ENCODE data around the gene CP. TPM values are rescaled to one million over a fixed set of nuclear protein-coding genes. Genes with fewer than 3 reads are reported as not detected.

Gene CP
- total RNA-seq, 1 experiment from 2014 or later: not detected

DNA sequence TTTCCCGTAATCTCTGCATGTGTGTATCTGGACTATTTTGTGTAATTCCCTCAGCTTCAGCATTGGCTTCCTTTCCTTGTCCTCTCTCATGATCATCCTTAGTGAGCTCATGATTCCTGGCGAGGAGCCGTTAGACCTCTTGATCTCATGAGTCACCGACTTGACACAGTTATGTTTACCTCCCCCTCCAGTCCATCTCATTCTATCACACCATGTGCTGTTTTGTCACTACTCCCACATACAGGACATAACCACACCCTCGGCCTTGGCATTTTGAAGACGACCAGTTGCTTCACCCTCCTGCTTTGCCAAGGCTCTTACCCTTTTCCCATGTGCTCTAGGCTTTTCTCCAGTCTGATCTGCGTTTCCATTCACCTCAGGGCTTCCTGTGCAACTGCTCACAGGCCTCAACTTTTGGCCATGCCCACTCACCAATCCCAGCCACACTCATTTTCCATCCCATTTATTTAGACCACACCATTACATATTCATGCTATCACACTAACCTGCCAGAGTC lies 41.5 kb downstream of the CP start:
- Histone ChIP-seq H3K9me3 (replicated peaks) (no peaks in the 10 kb centered on the region), H3K36me3 (peaks cover 5% of the 10 kb centered on the region; the same call in 1 of the 2 replicates), H3K27me3 (no peaks in the 10 kb centered on the region), H3K4me3 (no peak overlapping the region), H3K27ac (no peak overlapping the region), H3K4me1 (peaks cover 2% of the 10 kb centered on the region)
- DNase-seq: peak in 1 of 2 experiments; percentile 9

DNA sequence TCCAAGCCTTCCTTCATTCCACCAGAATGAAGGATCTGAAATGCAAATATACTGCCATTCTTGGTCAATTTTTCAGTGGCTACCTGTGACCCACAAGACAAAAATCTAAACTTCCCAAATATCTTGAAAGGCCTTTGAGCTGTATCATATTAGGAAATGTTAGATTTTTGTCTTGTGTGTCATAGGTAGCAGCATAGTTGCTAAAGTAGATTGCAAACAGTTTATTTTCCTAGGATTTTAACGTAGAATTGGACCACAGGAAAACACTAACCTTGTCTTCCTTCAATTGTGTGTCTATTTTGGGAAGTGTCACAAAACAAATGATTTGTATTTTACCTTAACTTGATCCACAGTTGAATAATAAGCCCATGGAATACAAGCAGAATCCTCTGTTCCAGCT lies 42.4 kb downstream of the CP start:
- Histone ChIP-seq H3K4me3 (no peak overlapping the region), H3K27me3 (no peaks in the 10 kb centered on the region), H3K36me3 (peaks cover 5% of the 10 kb centered on the region; the same call in 1 of the 2 replicates), H3K9me3 (replicated peaks) (no peaks in the 10 kb centered on the region), H3K27ac (no peak overlapping the region), H3K4me1 (peaks cover 9% of the 10 kb centered on the region)
- no peak for DNase-seq

DNA sequence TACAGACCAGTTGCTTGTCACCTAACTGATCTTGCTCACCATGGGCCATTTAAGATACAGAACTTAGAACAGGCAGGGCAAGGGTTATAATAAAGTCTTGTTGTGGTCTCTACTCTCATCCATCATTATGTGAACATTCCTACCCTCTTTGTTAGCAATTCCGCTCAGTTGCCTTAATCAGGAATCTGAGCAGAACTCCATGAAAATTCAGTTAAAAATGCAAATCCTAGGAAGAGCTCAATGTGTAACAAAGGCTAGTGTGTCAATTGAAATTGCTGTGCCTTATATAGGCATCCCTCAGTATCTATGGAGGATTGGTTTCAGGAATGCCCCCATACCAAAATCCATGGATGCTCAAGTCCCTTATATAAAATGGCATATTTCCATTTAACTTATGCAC lies 44.5 kb downstream of the CP start:
- Histone ChIP-seq H3K4me1 (peaks cover 9% of the 10 kb centered on the region), H3K9me3 (replicated peaks) (no peaks in the 10 kb centered on the region), H3K4me3 (no peak overlapping the region), H3K27ac (no peak overlapping the region), H3K36me3 (peaks cover 7% of the 10 kb centered on the region; the same call in 1 of the 2 replicates), H3K27me3 (no peaks in the 10 kb centered on the region)
- DNase-seq: no peak

DNA sequence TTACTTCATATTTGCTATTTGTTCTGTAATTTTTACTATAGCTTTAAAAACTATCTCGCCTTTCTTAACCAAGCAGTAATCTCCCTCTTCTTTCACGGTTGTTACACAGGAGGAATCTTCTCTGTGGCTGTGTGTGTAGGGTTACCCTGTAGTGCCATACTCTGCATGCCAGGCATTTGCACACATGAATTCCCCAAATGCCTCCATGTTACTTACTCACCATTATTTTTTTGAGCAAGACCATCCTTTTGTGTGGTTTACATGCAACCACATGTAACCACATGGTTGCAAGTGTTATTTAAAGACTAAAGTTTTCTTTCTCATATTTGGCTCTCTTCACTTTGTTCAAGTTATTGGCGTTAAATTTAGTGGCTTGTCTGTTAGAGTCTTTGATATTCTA lies 46.7 kb downstream of the CP start:
- Histone ChIP-seq H3K4me3 (no peak overlapping the region), H3K27me3 (no peaks in the 10 kb centered on the region), H3K27ac (no peak overlapping the region), H3K36me3 (peaks cover 13% of the 10 kb centered on the region; the same call in 1 of the 2 replicates), H3K9me3 (replicated peaks) (no peaks in the 10 kb centered on the region), H3K4me1 (peaks cover 9% of the 10 kb centered on the region)
- DNase-seq: no peak

DNA sequence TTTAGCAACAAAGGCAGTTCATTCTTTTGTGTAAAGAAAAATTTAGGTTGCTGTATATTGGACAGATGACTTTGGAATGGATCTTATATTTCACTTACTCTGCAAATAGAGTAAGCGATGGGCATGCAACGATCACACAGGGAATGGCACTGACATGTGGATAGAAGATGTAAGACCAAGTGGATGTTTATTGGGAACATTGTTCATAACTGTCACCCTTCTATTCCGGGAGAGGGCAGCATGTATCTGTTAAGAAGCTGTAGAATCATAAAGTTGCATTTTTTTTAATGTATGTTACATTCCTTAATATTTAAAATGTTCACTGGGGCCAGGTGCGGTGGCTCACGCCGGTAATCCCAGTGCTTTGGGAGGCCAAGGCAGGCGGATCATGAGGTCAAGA lies 51.0 kb downstream of the CP start:
- no peak for DNase-seq
- Histone ChIP-seq H3K4me1 (peaks cover 9% of the 10 kb centered on the region), H3K27me3 (no peaks in the 10 kb centered on the region), H3K4me3 (no peak overlapping the region), H3K36me3 (peaks cover 10% of the 10 kb centered on the region; the same call in 1 of the 2 replicates), H3K27ac (no peak overlapping the region), H3K9me3 (replicated peaks) (no peaks in the 10 kb centered on the region)

DNA sequence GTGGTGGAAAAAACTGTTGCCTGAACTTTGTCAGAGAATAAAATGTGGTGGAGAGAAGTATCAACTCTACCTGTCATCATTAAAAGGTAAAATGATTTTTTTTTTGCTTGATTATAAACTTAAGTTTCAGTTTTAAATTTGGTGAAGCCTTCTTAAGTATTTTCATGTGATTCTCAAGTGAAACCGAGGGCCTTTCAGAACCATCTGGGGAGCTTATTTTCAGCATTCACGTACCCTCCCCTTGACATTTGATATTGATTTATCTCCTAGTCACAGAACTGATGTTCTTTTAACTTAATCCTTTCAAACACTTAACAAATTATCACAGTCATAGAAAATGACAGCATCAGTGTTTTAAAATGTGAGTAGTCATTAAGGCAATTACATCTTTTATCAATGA lies 53.7 kb downstream of the CP start:
- Histone ChIP-seq H3K4me1 (no peaks in the 10 kb centered on the region), H3K9me3 (replicated peaks) (no peaks in the 10 kb centered on the region), H3K27me3 (no peaks in the 10 kb centered on the region), H3K27ac (no peak overlapping the region), H3K36me3 (peaks cover 10% of the 10 kb centered on the region; the same call in 1 of the 2 replicates), H3K4me3 (no peak overlapping the region)
- DNase-seq: no peak

DNA sequence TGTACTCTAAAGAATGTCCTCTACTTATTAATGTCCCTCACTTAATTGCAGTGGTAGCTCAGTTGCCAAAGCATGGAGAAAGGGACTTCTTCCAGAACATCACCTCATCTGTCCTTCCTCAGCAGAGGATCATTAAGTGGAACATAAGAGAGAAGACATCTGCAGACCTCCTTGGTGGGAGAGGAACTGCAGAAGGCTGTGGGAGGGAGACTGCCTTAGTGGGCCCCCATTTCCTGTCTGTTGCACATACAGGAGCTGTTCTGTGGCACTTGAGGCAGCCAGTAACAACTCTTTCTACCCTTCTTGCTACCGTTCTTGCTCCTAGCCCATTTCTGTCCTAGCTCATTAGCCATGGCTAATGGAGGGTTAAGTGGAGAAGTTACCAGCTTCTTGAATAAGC lies 58.6 kb downstream of the CP start:
- no peak overlapping the region for H3K27ac ChIP-seq
- H3K9me3 ChIP-seq (replicated peaks): no peaks in the 10 kb centered on the region
- DNase-seq: no peak
- no peaks in the 10 kb centered on the region for H3K36me3 ChIP-seq
- H3K4me3 ChIP-seq: no peak overlapping the region
- H3K27me3 ChIP-seq: no peaks in the 10 kb centered on the region
- H3K4me1 ChIP-seq: no peaks in the 10 kb centered on the region

DNA sequence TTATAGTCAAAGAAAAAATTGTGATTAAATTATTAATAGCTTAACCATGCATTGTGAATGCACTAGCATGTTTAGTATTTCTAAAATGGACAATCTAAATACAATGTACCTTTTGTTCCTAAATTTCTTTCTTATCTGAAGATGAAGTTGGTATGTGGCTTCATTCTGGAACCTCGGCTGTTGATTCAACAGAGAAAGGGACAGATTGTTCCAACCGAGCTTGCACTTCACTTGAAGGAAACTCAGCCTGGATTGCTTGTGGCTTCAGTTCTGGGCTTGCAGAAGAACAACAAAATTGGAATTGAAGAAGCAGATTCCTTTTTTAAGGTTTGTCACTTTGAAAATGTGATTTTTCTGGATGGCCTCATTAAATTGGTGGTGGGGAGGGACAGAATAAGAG lies 59.6 kb downstream of the CP start:
- DNase-seq: no peak
- no peaks in the 10 kb centered on the region for H3K4me1 ChIP-seq
- H3K4me3 ChIP-seq: no peak overlapping the region
- H3K27ac ChIP-seq: no peak overlapping the region
- no peaks in the 10 kb centered on the region for H3K36me3 ChIP-seq
- no peaks in the 10 kb centered on the region for H3K27me3 ChIP-seq
- H3K9me3 ChIP-seq (replicated peaks): no peaks in the 10 kb centered on the region

DNA sequence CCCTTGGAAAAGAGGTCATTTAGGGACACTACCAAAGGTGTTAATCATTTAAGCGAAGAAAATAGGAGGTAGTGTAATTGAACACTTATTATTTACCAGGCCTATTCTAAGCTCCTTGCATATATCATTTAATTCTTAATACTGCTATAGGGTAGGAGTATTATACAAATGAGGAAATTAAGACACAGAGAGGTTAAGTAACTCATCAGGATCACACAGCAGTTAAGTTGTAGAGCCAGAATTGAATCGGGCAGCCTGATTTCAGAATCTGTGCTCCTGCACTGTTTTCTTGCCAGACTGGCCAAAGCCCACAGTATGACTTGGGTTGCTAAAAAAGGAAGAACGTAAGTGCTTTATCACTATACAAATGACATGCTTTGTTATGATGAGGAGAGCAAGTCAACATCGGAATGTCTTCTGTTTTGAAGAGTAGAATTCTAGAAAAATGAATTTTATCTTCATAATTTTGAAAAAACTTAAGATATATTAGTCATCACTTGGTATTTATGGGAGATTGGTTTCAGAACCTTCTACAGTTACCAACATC lies 60.8 kb downstream of the CP start:
- no peak overlapping the region for H3K4me3 ChIP-seq
- no peaks in the 10 kb centered on the region for H3K36me3 ChIP-seq
- DNase-seq: no peak

DNA sequence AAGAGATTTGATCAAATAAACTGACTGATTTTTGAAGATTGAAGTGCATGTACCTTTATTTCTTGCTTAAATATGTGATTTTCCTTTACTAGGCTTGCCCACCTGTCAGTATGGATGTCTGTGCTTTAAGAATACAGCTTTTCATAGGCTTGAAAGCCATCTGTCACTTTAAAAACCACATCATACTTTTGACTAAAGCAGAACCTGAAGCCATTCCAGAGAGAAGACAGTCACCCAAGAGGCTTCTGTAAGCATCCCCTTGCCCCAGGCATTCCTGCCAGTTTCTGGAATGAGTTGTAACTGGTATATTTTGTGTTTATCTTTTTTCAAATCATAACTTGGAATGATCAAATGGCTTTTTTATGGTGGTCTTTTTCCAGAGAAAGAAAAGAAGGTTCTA lies 68.2 kb downstream of the CP start:
- Histone ChIP-seq H3K27me3 (no peaks in the 10 kb centered on the region), H3K36me3 (no peaks in the 10 kb centered on the region), H3K4me1 (peaks cover 26% of the 10 kb centered on the region), H3K4me3 (no peak overlapping the region), H3K27ac (no peak overlapping the region), H3K9me3 (replicated peaks) (no peaks in the 10 kb centered on the region)
- DNase-seq: peak in 1 of 2 experiments; percentile 41

More for the DNA sequence above, 60.8 kb downstream of the CP start:
- H3K27ac ChIP-seq: no peak overlapping the region
- no peaks in the 10 kb centered on the region for H3K27me3 ChIP-seq
- no peaks in the 10 kb centered on the region for H3K9me3 ChIP-seq (replicated peaks)
- no peaks in the 10 kb centered on the region for H3K4me1 ChIP-seq

DNA sequence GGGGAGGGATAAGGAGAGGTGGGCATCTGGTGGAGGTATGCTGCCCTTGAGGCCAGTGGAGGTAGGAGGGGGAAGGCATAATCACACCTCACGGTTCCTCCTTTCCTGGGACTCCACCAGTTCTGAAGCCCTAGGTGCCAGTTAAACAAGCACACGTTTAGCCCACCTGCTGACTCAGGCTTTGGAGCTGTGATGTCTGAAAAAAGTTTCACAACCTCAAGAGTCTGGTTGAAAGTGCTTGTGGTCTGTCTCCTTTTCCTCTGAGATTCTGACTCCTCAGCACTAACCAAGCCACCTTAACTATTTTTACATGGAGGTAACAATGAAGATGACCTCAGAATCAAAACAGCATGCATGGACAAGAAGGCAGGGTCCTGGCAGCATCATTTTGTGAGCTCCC lies 69.2 kb downstream of the CP start:
- H3K4me3 ChIP-seq: no peak overlapping the region
- H3K27ac ChIP-seq: no peak overlapping the region
- H3K4me1 ChIP-seq: peaks cover 26% of the 10 kb centered on the region
- H3K27me3 ChIP-seq: no peaks in the 10 kb centered on the region
- no peak for DNase-seq
- H3K9me3 ChIP-seq (replicated peaks): no peaks in the 10 kb centered on the region
- no peaks in the 10 kb centered on the region for H3K36me3 ChIP-seq

DNA sequence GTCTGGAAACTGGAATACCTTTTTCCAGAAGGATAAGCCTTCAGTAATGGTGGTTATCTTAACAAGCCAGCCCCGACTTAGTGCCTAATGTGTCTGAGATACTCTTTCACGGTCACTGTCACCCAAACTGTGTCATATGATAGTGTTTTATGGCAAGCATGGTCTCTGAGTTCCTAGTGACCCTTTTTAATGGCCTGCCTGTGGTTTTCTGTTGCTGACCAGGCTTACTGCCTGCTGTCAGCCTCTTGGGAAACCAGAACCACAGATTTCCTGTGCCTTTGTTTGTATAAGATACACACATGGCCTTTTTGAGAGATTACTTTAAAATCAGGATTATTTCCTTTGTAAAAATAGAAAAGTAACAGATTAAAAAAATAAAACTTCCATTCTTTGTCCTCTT lies 69.8 kb downstream of the CP start:
- no peaks in the 10 kb centered on the region for H3K36me3 ChIP-seq
- H3K27ac ChIP-seq: no peak overlapping the region
- peak; percentile 61 to 80 for DNase-seq
- H3K9me3 ChIP-seq (replicated peaks): no peaks in the 10 kb centered on the region
- H3K4me1 ChIP-seq: peaks cover 26% of the 10 kb centered on the region
- no peaks in the 10 kb centered on the region for H3K27me3 ChIP-seq
- no peak overlapping the region for H3K4me3 ChIP-seq

DNA sequence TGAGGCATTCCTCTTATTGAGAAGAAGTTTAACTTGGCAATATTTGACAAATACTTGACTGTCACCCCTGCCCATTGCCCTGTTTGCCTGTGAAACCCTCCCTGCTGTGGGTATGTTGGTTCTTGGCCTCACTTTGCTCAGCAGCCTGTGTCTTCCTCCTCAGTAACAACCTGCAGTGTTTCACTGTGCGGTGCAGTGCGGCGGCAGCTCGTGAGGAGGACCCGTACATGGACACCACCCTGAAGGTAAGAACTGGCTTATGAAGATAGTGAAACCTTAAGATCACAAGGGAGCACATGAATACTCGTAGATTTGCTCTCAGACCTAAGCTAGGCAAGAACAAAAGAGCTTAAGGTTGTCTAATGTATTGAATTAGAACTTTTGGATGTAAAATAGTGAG lies 71.2 kb downstream of the CP start:
- H3K36me3 ChIP-seq: no peaks in the 10 kb centered on the region
- H3K27ac ChIP-seq: no peak overlapping the region
- no peaks in the 10 kb centered on the region for H3K9me3 ChIP-seq (replicated peaks)
- DNase-seq: no peak
- H3K4me3 ChIP-seq: no peak overlapping the region
- no peaks in the 10 kb centered on the region for H3K27me3 ChIP-seq
- H3K4me1 ChIP-seq: peaks cover 26% of the 10 kb centered on the region

DNA sequence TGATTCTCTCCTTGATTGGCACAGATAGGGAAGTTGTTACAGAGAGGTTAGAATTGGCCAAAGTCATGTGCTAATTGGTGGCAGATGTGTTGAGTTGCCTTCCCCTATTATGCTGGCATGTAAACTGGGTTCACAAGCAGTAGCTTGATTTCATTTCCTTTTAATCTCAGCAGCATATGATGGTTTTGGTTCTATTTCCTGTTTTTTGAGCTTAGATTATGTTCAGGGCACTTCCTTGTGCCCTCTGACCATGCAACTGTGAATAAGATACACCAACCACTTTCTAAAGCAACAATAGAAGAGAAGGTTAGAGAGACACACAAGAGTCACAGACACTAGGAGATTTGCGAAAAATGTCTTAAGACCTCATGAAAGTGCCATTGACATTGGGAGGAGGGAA lies 75.7 kb downstream of the CP start:
- no peak overlapping the region for H3K27ac ChIP-seq

DNA sequence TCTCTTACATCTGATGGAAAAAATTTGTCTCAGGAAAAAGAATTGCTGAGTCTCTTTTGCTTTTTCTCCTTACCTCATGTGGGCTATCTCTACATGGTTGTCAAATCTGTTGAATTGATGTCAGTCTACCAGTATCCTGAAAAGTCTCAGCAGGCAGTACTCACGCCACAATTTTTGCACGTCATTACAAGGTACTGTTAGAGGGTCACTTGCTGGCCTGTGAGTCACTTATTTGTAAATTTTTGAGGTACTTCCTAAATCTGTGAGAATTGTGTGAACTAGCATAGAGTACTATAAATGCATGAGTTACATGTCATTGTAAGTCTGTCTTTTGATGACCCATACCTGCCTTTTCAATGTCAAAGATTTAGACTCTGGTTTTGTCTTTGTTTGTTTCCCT lies 76.3 kb downstream of the CP start:
- Histone ChIP-seq H3K4me3 (no peak overlapping the region), H3K9me3 (replicated peaks) (no peaks in the 10 kb centered on the region), H3K27me3 (no peaks in the 10 kb centered on the region), H3K27ac (no peak overlapping the region), H3K36me3 (no peaks in the 10 kb centered on the region; the same call in 1 of the 2 replicates), H3K4me1 (no peaks in the 10 kb centered on the region)
- DNase-seq: no peak

More for the DNA sequence above, 75.7 kb downstream of the CP start:
- no peak for DNase-seq
- Histone ChIP-seq H3K4me3 (no peak overlapping the region), H3K4me1 (no peaks in the 10 kb centered on the region), H3K27me3 (no peaks in the 10 kb centered on the region), H3K36me3 (no peaks in the 10 kb centered on the region; the same call in 1 of the 2 replicates), H3K9me3 (replicated peaks) (no peaks in the 10 kb centered on the region)

DNA sequence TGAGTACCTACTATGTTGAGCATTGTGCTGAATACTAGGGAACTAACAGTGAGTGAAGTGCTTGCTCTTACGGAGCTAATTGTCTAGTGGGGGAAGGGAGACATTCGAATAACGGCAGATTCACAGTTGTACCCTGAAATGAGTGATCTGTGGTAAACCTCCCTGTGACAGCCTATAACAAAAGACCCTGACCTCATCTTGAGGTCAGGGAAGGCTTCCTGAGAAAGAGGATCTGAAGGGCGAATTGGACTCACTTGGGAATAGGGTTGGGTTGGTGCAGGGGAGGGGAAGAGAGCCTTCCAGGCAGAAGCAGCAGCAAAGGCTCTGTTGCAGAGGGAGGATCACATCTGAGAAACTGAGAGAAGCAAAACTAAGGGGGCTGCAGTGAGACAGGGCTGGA lies 78.9 kb downstream of the CP start:
- no peaks in the 10 kb centered on the region; the same call in 1 of the 2 replicates for H3K36me3 ChIP-seq
- no peaks in the 10 kb centered on the region for H3K9me3 ChIP-seq (replicated peaks)
- H3K27me3 ChIP-seq: no peaks in the 10 kb centered on the region
- H3K4me3 ChIP-seq: no peak overlapping the region
- H3K4me1 ChIP-seq: no peaks in the 10 kb centered on the region
- no peak for DNase-seq
- H3K27ac ChIP-seq: no peak overlapping the region

Measured in SJCRH30 (cell line).